ENCODE data around the gene GIMD1.

GIMD1 gene

DNA sequence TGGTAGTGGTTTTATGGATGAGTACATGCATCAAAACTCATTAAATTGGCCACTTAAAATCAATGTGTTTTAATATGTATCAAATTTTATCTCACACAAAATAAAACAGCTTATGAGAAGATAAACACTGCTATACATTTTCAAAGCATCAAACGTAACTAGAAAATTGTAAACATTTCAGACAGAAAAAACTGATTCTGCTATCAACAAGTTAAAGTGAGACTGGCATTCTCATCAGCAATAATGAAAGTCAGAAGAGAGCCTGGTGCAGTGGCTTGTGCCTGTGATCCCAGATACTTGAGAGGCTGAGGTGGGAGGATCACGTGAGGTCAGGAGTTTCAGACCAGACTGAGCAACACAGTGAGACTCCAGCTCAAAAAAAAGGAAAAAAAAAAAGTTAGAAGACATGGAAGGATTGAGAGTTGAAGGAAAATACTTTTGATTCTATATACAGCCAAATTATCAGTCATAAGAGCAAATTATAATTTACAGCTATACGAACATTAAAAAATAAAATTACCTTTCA is 55.5 kb downstream of the GIMD1 start:
- DNase-seq (ENCODE audit: low read depth) = no peak

DNA sequence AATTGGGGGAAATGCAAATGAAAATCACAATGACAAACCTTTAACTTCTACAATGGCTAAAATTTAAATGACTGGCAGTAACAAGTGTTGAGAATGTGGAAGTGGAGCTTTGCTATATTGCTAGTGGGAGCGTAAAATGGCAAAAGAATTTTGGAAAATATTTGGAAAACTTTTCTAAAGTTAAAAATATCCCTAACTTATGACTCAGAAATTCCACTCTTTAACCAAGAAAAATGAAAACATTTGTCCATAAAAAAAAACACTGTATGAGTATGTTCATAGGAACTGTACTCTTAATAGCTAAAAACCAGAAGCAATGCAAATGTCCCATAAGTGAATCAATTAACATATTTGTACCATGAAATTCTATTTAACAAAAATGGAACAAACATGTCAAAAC is 56.2 kb downstream of the GIMD1 start:
- DNase-seq (ENCODE audit: low read depth) = no peak

All from iris pigment epithelial cell (primary cell).